ENCODE results near the gene SIX5.
A peak's percentile ranks its signal among the peaks of the same experiment; 100 is the strongest.
"Not testable (repeated sequence)": the region's sequence is repeated elsewhere in the genome, so short reads cannot be mapped to it uniquely, and the experiment has no call there.

SIX5 gene

GRCh38 chr19:45739498-45740439, 29.3 kb downstream of the SIX5 start:
- Mint-ChIP-seq H3K4me1 (no peaks in the 10 kb centered on the region), H3K9me3 (no peaks in the 10 kb centered on the region), H3K27ac (no peak overlapping the region), H3K36me3 (ENCODE audit: low read depth) (no peaks in the 10 kb centered on the region), H3K27me3 (ENCODE audit: low read depth) (no peaks in the 10 kb centered on the region), H3K4me3 (no peak overlapping the region)
- no peak for TF ChIP-seq CTCF (IDR thresholded peaks at IDR 0.05; ENCODE audit: unreplicated experiment in 3 of 3)

GRCh38 chr19:45733160-45733810, 35.8 kb downstream of the SIX5 start, which contains the start of gene MEIOSIN:
MEIOSIN (plus strand) TSS chr19:45733439; CDS start chr19:45735377, 1,938 bp downstream.
- peaks cover 1% of the 10 kb centered on the region for H3K36me3 Mint-ChIP-seq (ENCODE audit: low read depth)
- H3K27me3 Mint-ChIP-seq (ENCODE audit: low read depth) = no peaks in the 10 kb centered on the region
- H3K4me3 Mint-ChIP-seq = peak within 1 kb of the TSS in 2 of 3 experiments; percentile 36 to 45
- TF ChIP-seq CTCF (IDR thresholded peaks at IDR 0.05; ENCODE audit: unreplicated experiment in 3 of 3) = no peak
- peak within 1 kb of the TSS in 2 of 3 experiments; percentile 22 to 43 for H3K27ac Mint-ChIP-seq
- H3K9me3 Mint-ChIP-seq = no peaks in the 10 kb centered on the region
- H3K4me1 Mint-ChIP-seq = peaks cover 18% of the 10 kb centered on the region

GRCh38 chr19:45730368-45731288, 38.4 kb downstream of the SIX5 start, which contains the start of gene FBXO46:
FBXO46 (minus strand) TSS chr19:45730896; CDS start chr19:45713495, 17,401 bp downstream.
- H3K4me3 Mint-ChIP-seq = peak within 1 kb of the TSS; percentile 92 to 96 (median 93)
- H3K27ac Mint-ChIP-seq = peak within 1 kb of the TSS; percentile 68 to 88 (median 83)
- peaks cover 4% of the 10 kb centered on the region for H3K36me3 Mint-ChIP-seq (ENCODE audit: low read depth)
- H3K4me1 Mint-ChIP-seq = peaks cover 22% of the 10 kb centered on the region
- TF ChIP-seq CTCF (IDR thresholded peaks at IDR 0.05; ENCODE audit: unreplicated experiment in 3 of 3) = no peak
- H3K9me3 Mint-ChIP-seq = no peaks in the 10 kb centered on the region
- no peaks in the 10 kb centered on the region for H3K27me3 Mint-ChIP-seq (ENCODE audit: low read depth)

- peak overlapping the region; percentile 92 to 96 (median 93) for H3K4me3 Mint-ChIP-seq
- H3K4me1 Mint-ChIP-seq = peaks cover 22% of the 10 kb centered on the region
- no peak for TF ChIP-seq CTCF (IDR thresholded peaks at IDR 0.05; ENCODE audit: unreplicated experiment in 3 of 3)
- peaks cover 4% of the 10 kb centered on the region for H3K36me3 Mint-ChIP-seq (ENCODE audit: low read depth)
- H3K27me3 Mint-ChIP-seq (ENCODE audit: low read depth) = no peaks in the 10 kb centered on the region
- peak overlapping the region; percentile 68 to 88 (median 83) for H3K27ac Mint-ChIP-seq
- H3K9me3 Mint-ChIP-seq = no peaks in the 10 kb centered on the region
These were observed 39.2 kb downstream of the SIX5 start for GRCh38 chr19:45729800-45730290.

GRCh38 chr19:45728683-45729082, 40.4 kb downstream of the SIX5 start:
- not testable (repeated sequence) for H3K27ac Mint-ChIP-seq; H3K36me3 Mint-ChIP-seq (ENCODE audit: low read depth); H3K27me3 Mint-ChIP-seq (ENCODE audit: low read depth); H3K9me3 Mint-ChIP-seq
- H3K4me3 Mint-ChIP-seq = peak overlapping the region in 2 of 3 experiments; percentile 67 to 78
- H3K4me1 Mint-ChIP-seq = peaks cover 22% of the 10 kb centered on the region

- Mint-ChIP-seq H3K4me1 (peaks cover 22% of the 10 kb centered on the region), H3K36me3 (ENCODE audit: low read depth) (peaks cover 23% of the 10 kb centered on the region)
- not testable (repeated sequence) for H3K27me3 Mint-ChIP-seq (ENCODE audit: low read depth); H3K4me3 Mint-ChIP-seq; H3K27ac Mint-ChIP-seq; H3K9me3 Mint-ChIP-seq
These were observed 49.0 kb downstream of the SIX5 start for GRCh38 chr19:45720065-45720464.
